BJ (cell line): ENCODE measurements around the gene LCN1. TPM values are rescaled to one million over a fixed set of nuclear protein-coding genes. Genes with fewer than 3 reads are reported as not detected.

Experiments
- CTCF ChIA-PET: fragments of 350-600 bp; formaldehyde crosslinking; extraction: SDS; loops from one replicate; lab custom pipeline; 2021; ENCODE audit warnings: antibody characterized with exemption, inconsistent platforms; lab: Yijun Ruan, JAX
- POLR2A ChIA-PET: fragments of 300-600 bp; sonication (Branson Sonifier 250); formaldehyde crosslinking; extraction: SDS; loops from one replicate; lab custom pipeline; 2021; ENCODE audit warnings: antibody characterized with exemption; lab: Charles Lee
- DNase-seq: peaks from one replicate; pipeline ENCODE4 v3.0.0-alpha.2; 2011; ENCODE audit warnings: low read depth
- H3K27me3 ChIP-seq: 2 replicates; pipeline ENCODE4 v1.6.0; 2011; ENCODE audit warnings: low read length; ENCODE audit not compliant: control insufficient read depth, insufficient read depth
- H3K36me3 ChIP-seq: 2 replicates; pipeline ENCODE4 v1.5.1; 2011; ENCODE audit warnings: low read length; ENCODE audit not compliant: control insufficient read depth, insufficient read depth
- H3K4me3 ChIP-seq: 2 replicates; pipeline ENCODE4 v1.5.1; 2011; ENCODE audit warnings: low read depth, mild to moderate bottlenecking, control low read depth, low read length
- polyA plus RNA-seq: library from polyadenylated mRNA; depleted of rRNA; stranded (reverse); fragments of >200 nt; gene quantifications from 2 replicates; pipeline ENCODE4 v1.2.3, GENCODE V29; 2011
- TF ChIP-seq, protein P1 (sequence below): IDR thresholded peaks from 2 replicates; pipeline ENCODE4 v1.5.1; 2011; ENCODE audit warnings: low read depth, mild to moderate bottlenecking, control low read depth, inconsistent platforms, low read length, moderate library complexity; ENCODE audit not compliant: insufficient read depth

The LCN1 gene
- polyA plus RNA-seq, 1 experiment, result not detected

DNA sequence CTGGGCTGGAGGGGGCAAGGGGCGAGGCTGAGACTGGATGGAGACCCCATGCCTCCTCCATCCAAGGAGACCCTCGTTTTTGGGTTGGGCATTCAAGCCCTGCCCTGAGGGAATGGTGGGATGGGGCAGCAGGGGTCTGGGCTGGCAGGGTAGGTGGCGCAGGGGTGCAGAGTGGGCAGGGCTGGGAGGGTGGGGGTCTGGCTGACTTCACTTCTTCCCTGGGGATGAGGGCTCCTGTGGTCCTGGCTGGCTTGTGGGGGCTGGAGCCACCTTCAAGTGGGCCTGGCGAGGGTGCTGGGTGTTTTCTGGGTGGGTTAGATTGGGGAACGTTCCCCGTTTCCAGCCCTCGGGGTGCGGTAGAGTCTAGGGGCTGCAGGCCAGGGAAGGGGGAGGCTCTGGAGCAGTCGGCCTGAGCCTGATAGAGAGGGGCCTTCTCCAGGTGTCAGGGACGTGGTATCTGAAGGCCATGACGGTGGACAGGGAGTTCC is 412 bp downstream of the LCN1 start:
- TF ChIP-seq, protein P1, sequence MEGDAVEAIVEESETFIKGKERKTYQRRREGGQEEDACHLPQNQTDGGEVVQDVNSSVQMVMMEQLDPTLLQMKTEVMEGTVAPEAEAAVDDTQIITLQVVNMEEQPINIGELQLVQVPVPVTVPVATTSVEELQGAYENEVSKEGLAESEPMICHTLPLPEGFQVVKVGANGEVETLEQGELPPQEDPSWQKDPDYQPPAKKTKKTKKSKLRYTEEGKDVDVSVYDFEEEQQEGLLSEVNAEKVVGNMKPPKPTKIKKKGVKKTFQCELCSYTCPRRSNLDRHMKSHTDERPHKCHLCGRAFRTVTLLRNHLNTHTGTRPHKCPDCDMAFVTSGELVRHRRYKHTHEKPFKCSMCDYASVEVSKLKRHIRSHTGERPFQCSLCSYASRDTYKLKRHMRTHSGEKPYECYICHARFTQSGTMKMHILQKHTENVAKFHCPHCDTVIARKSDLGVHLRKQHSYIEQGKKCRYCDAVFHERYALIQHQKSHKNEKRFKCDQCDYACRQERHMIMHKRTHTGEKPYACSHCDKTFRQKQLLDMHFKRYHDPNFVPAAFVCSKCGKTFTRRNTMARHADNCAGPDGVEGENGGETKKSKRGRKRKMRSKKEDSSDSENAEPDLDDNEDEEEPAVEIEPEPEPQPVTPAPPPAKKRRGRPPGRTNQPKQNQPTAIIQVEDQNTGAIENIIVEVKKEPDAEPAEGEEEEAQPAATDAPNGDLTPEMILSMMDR, result no peak
- H3K27me3 ChIP-seq, result no peaks in the 10 kb centered on the region; the same call in 1 of the 2 replicates
- POLR2A ChIA-PET, result no interaction called here
- no peak for DNase-seq
- H3K4me3 ChIP-seq, result no peak overlapping the region
- CTCF ChIA-PET, result interaction anchor here (0.6 kb wide), 1 partner anchor 614 kb away, joined by 3 read pairs; no protein-coding TSS in a partner anchor
- no peaks in the 10 kb centered on the region for H3K36me3 ChIP-seq

DNA sequence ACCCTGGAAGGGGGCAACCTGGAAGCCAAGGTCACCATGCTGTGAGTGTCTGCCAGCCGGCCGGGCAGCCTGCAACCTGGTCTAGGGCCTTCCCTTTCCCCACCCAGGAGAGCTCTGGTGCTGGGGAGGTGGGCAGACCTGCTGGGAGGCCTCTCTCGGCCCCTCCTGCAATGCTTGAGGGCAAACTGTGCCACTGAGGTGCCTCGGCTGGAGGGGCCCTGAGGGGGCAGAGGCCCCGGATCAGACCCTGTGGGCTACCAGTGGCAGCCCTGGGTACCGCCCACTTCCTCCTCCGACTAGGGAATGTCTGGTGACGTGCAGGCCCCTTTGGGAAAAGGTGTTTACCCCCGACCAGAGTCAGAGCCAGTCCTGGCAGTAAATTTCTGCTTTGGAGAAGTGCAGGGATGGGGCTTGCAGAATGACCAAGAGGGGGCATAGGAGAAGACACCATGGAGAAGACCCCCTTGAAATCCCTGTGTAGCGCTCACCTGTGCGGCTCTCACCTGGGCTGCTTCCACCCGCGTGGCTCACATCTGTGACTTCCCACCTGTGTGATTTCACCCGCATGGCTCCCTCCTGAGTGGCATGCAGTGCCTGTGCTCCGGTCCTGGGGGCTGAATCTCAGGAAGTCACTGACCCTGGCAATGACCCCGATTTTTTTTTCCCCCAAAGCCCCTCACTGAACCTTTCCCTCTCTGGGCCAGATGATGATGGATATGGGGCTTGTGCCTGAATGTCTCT is 1.1 kb downstream of the LCN1 start:
- ChIA-PET CTCF (no interaction called here), POLR2A (no interaction called here)
- H3K36me3 ChIP-seq, result no peaks in the 10 kb centered on the region
- no peaks in the 10 kb centered on the region; the same call in 1 of the 2 replicates for H3K27me3 ChIP-seq
- no peak overlapping the region for H3K4me3 ChIP-seq
- DNase-seq, result no peak
- TF ChIP-seq, protein P1, result no peak

DNA sequence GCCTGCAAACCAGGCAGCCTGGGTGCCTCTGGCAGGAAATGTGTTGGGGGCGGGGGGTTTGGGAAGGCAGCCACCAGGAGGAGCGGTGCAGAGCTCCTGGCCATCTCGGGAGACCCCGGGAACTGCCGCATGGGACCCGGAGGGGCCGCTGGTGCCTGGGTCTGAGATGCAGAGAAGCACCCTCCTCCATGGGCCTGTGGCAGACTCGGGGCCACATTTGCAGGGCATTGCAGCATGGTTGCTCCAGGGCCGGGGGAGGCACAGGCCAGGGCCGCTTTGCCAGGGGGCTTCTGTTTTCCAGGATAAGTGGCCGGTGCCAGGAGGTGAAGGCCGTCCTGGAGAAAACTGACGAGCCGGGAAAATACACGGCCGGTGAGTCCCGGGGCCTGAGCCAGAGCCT is 1.7 kb downstream of the LCN1 start:
- ChIA-PET POLR2A (no interaction called here), CTCF (no interaction called here)
- TF ChIP-seq, protein P1, result no peak
- no peak overlapping the region for H3K4me3 ChIP-seq
- no peaks in the 10 kb centered on the region; the same call in 1 of the 2 replicates for H3K27me3 ChIP-seq
- no peaks in the 10 kb centered on the region for H3K36me3 ChIP-seq
- DNase-seq, result no peak

DNA sequence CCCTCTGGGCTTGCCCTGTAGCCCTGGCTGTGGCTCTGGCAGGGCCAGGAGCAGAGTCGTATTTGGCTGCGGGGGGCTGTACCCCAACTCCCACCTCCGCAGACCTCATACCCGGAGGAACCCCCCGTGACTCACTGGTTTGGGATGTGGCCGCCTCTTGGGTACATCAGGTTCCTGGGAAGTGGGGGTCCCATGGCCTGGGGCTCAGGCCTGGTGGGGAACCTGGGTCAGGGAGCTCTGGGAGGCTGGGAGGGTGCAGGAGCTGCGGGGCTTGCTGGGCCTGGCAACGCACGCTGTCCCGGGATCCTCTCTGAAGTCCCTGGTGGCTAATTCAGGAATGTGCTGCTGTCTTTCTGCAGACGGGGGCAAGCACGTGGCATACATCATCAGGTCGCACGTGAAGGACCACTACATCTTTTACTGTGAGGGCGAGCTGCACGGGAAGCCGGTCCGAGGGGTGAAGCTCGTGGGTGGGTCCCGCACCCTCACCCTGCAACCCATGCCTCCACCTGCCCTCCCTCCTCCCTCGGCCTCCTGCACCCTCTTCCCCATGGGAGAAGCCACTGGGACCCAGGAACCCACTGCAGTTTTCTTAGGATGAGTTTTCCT is 2.4 kb downstream of the LCN1 start:
- DNase-seq, result no peak
- CTCF ChIA-PET, result no interaction called here

More for the DNA sequence above, 2.4 kb downstream of the LCN1 start:
- no peak overlapping the region for H3K4me3 ChIP-seq
- H3K27me3 ChIP-seq, result no peaks in the 10 kb centered on the region; the same call in 1 of the 2 replicates
- POLR2A ChIA-PET, result no interaction called here
- TF ChIP-seq, protein P1, result no peak
- no peaks in the 10 kb centered on the region for H3K36me3 ChIP-seq
